ENCODE results near the gene PITPNM3.
"Not testable (repeated sequence)": the region's sequence is repeated elsewhere in the genome, so short reads cannot be mapped to it uniquely, and the experiment has no call there.

Gene PITPNM3

DNA sequence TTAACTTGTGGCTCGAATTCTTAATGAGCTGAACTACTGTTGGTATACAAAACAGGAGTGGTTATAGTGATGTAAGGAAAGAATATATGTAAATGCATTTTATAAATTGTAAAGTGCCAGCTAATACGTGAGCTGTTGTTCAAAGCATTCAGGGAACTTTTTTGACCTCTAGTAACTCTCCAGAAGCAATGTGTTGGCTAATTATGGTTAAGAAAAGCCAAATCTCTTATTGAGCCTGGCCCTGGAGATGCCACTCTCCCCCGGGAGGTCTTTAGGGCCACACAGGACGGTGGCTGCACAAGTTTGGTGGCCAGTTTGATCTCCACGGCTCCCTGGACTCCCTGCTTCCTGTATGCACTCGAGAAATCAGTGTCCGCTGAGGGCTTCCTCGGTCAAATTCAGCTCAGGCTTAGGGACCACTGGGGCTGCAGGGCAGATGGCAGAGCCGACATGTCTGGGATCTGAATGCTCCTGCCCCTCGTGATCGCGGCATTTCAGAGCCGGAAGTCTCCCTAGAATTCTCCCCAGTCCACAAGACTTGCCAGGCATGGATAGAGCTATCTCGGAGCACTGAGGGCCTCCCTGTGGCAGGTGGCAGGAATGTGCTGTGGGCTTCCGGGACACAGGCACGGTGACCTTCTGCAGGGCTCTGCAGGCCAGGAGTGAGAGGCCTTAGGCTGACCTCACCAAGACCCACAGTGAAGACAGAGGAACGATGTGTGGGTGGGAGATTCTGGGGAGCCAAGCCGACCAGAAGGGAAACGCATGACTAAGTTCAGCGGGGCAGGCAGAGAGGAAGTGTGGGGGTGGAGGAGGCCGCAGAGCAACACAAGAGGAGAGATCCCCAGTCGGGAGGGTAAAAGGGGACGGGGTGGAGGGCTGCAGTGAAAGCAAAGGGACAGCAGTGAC is 18.6 kb upstream of the PITPNM3 start:
- no peak for DNase-seq

DNA sequence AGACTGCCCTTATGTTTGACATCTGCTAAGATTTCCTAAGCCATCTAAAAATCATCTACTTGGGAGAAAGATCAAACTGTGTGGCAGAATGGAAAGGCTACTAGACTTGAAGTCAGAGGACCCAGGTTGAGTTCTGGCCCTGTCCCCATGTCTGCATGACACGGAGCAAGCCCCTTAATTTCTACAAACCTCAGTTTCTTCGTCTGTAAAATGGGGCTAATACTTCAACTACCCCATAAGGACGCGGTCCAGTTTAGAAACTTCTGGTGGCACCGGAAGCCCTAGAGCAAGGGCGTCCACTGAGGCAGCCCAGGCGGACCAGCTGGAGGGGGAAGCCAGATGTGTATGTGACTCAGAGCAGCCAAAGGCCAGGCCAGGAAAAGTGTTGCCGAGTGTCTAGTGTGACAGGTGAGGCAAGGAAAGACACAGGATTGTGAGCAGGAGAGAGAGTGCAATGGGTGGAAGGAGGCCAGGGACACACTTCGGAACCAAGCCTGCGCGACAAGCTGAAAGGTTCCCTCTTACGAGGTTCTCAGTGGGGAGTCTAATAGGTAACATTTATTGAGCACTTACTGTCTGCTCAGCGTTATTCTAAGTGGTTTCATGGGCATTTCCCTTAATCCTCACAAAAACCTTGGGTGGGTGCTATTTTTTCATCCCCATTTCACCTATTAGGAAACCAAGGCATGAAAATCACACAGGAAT is 17.8 kb upstream of the PITPNM3 start:
- no peak for DNase-seq

DNA sequence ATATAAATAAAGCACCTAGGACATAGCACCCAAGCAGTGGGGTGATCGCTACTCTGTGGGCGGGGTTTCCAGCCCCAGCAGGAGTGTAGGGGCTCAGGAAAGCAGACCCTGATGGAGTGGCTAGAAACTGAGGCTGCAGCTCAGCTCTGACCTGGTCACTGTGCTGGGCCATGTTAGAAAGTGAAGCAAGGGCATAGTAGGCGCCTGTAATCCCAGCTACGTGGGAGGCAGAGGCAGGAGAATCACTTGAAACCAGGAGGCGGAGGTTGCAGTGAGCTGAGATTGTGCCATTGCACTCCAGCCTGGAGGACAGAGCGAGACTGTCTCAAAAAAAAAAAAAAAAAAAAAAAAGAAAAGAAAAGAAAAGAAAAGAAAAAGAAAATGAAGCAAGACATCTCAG is 17.1 kb upstream of the PITPNM3 start:
- not testable (repeated sequence) for DNase-seq

DNA sequence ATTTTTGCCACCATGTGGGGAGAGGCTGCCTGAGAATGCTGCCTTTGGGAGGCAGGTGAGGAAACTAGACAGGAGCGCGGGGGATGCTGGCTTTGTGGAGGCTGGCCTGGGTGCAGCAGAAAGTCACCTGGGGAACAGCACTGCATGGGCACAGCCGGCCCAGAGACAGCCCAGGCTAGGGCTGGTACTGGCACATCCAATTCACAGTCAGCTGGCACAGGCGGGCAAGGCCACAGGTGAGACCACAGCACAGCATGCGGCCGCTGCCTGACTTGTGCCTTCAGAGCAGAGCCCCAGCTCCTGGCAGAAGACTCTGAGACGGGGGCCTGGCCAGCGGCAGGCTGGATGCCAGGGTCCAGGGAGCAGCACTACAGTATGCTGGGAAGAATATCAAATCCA is 16.6 kb upstream of the PITPNM3 start:
- DNase-seq = no peak

DNA sequence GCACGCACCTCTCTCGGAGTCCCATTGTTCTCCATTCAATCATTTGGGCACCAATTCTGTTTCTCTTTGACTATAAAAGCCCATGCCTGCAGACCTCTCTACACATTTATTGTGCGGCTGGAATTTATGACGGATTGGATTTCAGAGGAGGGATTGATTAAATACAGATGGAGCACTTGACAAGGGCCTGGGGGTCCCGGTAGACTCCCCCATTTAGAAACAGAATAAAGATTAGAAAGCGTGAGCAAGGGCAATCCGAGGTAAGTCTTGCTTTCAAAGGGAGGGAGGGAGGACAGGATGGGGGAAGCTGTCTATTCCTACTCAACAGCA is 15.1 kb upstream of the PITPNM3 start:
- DNase-seq = no peak

DNA sequence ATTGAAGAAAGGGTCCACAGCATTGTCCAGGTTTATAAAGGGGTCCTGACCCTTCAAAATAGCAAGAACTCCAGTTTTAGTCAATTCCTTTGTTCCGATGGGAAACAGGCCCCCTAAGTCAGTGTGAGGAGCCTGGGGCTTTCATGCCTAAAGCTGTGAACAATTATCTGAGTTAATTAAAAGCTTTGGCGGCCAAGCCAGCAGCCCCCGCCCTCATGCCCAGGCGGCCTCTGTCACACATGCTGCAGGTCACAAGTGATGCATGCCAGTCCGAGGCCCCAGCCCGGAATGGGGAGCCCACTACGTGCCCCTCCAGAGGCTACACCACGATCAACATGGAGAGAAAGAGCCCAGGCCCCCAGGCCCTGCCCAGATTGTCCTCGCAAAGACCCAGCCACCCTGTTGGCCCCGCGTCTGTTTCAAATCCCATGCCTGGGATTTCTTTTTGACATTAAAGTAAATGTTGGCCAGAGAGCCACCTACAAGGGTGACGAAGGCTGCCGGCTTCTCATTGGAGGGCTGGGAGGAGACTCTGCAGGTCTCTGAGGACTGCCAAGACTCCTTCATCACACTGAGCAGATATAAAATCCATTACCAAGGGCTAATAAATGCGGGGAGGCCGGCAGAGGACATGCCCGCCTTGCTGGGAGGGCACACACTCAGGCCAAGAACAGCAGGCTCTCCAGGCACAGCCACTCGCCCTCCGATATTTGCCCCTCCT is 14.5 kb upstream of the PITPNM3 start:
- no peak for DNase-seq

DNA sequence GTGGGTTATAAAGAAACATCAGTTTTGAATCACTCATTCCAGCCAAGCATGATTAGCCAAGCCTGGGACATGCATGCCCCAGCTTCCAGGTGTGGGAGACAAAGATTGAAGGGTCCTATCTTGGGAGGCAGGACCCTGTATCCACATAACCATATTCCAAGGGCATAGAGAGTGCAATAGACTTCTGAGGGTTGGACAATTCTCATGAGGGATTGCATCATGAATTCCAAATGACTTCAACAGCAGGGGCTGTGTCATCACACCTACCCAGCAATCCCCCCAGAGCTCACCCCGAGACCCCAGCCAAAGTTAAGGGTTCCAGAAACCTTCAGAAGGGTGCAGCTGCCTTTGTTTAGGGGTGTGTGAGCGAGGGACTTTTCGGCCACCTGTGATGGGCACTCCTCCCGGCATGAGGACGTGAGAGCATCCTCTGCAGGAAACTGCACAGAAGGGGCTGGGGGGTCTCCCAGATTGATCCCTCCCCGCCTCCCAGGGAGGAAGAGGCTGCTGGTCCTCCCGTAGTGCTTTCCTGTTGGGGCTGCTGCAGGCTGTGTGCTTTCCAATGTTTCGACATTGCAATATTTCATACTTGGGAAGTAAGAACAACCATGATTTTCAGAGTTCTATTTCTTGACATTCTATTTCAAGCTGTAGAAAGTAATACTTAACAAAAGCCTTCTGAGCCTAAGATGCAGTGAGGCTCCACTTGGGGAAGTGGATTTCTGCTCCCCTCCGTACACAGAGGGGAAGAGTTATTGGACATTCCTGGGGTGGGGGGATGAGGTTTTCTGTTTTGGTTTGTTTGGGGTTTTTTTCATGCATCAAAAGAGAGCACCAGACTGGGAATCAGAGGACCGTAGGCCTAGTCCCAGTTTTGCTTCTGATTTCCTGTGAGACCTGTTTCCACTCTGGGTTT is 13.3 kb upstream of the PITPNM3 start:
- DNase-seq = no peak

DNA sequence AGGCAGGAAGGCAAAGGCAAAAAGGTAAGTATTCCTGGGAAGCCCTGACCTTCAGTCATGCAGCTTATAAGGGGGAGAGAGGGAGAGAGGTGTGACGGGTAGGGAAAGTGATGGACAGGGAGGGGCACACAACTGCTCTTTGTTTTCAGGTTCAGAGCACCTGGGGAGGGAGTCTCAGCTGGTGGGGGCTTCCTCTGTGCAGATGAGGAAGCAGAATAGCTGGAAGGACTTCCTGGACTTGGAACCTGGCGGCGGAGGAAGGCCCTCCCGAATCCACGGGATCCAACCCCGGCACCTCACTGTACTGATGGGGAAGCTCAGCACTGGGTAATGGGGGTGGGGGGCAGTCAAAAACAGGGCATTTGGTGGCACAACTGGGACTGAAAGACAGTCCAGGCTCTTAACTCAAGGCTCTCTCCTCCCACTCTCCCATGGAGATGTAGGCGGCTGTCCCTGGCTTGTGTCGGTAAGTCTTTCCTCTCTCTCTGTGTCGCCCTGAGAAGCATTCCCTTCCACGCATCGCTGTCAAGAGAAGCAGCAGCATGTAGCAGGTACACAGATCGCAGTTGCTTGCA is 11.9 kb upstream of the PITPNM3 start:
- no peak for DNase-seq

DNA sequence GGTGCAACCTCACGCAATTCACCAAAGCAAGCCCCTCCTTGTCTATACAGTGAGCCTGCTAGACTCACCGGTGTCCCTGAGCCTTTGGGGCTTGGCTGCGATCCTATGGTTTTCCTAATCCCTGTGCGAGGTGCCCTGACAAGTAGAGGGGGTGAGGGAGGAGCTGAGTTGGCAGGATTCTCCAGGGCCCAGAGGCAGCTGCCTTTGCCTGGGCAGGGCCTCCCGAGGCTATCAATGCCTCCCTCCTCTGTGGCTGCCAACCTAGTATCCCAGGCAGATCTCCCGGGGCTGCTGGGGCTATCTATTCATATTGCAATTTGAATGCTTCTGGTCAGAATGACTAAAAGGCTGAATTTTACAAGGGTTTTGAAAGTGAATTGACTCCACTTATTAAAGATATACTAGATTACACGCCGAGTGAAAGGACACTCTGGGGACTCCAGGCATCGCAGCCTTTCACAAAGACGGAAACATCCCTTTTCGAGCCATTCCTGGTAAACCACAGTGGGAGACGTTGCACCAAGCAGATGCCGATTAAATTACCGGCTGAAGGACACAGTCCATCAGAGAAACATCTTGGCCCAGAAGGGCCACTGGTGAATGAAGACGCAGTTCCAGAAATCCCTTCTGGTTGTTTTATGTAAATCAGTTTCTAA is 11.3 kb upstream of the PITPNM3 start:
- no peak for DNase-seq

DNA sequence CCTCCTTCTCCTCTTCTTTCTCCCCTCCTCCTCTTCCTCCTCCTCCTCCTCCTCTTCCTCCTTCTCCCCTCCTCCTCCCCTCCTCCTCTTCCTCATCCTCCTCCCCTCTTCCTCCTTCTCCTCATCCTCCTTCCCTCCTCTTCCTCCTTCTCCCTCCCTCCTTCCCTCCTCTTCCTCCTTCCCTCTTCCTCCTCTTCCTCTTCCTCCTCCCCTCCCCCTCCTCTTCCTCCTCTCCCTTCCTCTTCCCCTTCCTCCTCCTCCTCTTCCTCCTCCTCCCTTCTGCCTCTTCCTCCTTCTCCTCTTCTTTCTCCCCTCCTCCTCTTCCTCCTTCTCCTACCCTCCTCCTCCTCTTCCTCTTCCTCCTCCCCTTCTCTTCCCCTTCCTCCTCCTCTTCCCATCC is 5.1 kb upstream of the PITPNM3 start:
- no peak for DNase-seq

DNA sequence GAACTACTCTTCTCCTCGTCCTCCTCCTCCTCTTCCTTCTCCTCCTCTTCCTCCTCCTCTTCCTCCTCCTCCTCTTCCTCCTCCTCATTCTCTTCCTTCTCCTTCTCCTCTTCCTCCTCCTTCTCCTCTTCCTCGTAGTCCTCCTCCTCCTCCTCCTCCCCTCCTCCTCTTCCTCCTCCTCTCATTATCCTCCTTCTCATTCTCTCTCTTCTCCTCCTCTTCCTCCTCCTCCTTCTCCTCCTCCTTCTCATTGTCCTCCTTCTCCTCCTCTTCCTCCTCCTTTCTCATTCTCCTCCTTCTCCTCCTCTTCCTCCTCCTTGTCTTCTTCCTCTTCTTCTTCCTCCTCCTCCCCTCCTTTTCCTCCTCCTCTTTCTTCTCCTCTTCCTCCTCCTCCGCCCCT is 4.1 kb upstream of the PITPNM3 start:
- DNase-seq = no peak

DNA sequence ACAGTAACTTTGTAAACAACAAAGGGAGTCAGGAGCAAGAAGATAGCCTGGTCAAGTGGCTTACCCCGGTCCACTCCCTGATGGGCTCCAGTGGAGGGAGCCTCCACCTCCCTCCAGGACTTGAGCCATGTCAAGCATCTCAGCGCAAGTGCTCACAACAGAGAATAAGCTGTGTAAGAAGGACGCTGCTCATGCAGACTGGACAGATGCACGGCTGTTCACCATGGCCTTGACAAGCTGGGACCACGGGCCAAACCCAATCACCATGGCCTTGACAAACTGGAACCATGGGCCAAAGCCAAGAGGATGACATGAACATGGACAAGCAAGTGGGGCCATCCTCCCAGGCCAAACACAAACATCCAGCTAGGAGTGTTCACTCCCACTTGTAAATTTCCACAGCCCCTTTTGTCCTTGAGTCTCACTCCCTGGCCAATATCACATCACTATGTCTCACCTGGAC is 3.4 kb upstream of the PITPNM3 start:
- DNase-seq = no peak

DNA sequence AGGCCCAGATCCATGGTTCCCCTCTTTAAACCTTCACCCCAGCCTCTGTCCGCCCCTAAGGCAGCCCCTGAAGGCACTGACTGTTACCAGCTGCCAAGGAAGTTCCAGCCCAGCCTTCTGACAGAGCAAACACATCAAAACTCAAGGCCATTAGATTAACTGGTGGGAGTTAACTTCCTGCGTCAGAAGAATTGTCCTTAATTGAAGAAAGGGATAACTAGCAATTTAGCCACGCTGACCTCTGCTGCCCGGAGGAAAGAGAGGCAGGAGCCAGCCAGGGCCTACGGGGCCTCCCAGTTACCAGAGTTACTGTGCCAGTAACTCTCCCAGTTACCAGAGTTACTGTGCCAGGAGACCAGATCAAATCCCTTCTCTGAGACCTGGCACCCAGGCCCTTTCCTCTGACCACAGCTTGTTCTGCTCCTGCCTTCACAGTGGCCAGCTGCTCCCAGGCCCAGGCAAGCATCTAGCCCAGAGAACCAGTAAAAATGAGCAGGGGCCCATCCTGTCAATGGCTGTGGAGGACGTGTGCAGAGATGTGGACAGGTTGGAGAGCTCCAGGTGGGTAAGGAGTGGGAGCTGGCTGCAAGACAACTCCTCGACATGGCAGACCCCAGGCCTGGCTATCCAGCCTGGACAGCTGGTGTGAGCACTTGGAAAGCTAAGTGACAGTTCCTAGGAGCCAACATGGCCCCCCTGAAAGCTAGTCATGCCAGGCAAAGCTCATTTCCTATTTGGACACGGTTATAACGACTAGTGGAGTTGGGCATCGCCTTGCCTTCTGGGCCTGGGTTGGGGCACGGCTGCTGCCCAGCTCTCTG is 2.8 kb upstream of the PITPNM3 start:
- no peak for DNase-seq

DNA sequence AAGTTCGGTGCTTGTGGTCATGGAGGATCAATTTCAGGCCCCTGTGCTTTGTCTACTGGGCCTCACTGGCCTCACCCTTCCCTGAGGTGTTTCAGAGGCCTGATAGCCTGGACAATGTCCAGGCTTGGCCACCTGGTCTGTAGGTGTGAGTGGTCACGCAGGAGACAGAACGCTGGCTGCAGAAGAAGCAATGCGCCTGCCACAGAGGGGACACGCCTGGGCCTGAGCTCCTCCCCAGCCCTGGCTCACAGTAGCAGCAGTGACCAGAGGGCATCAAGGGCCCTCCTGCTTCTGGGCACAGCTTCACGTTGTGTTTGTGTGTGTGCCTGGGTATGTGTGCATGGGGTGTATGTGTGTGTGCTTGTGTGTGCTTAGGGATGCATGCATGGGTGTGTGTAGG is 1.9 kb upstream of the PITPNM3 start:
- no peak for DNase-seq

DNA sequence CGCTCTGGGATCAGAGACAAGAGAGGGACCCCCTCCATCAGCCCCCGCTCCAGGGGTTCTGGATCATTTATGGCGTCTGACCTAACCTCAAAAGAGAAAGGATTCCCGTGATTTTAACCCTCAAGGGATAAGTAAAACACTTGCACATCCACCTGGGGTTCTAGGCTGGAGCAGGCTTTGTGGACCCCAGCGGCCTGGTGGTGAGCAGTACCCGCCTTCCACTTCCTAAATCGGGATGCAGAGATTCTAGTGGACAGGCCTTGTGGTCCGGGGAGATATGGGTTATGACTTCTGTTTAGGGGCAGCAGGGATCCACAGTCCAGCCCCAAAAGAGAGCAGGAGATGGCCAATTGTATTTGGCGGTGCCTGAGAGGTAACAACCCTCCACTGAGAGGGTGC is 684 bp upstream of the PITPNM3 start:
- no peak for DNase-seq

DNA sequence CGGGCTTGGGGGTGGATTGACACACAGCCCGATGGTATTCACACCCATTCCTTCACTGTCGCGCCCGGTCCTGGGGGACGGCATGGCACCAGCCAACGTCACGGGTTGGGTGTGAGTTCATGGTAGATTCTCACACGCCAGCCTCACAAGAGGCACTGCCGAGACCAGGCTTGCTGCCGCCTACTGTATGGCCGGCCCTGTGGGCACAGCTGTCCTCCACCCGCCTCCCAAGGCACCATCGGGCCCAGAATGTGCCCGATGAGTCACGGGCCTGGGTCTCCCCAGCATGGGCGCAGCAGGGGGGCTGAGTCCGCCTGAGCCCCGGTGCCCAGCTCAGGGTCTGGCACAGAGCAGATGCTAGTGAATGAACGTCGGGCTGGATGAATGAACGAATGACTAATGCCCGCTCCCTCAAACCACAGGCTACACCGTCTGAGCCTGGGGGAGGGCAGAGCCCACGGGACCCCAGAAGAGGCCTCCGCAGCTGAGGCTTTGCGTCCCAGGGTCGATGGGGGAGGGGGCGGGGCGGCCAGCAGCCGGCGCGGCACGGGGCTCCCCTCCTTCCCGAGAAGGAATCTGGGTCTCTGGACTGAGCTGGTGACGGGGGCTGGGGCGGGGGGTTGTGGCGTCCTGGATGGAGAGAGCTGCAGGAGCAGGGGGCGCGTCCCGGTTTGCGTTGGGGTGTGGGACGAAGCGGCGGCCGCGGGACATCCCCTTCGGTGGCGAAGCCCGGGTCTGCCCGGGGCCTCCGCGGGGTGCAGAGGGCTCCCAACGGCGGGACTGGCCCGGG is 829 bp downstream of the PITPNM3 start:
- no peak for DNase-seq

DNA sequence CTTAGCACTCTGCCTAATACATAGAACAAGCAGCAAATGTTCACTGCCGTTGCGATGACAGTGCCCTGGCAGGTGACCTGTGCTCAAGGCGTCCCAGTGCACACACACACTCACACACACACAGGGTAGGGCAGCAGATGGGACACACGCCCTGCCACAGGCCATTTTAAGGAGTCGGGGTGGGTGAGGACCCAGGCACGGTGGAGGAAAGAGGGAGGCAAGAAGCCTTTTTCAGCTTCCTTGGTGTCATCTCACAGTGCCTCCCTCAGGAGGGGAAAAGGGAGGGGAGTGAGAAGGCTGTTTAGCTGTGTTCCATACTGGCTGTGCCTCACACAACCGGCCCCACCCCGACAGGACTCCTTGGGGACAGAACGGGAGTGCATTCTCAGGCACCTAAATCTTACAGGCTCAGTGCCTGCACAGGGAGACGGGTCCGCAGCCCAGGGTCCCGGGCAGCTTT is 1.5 kb downstream of the PITPNM3 start:
- DNase-seq = no peak

DNA sequence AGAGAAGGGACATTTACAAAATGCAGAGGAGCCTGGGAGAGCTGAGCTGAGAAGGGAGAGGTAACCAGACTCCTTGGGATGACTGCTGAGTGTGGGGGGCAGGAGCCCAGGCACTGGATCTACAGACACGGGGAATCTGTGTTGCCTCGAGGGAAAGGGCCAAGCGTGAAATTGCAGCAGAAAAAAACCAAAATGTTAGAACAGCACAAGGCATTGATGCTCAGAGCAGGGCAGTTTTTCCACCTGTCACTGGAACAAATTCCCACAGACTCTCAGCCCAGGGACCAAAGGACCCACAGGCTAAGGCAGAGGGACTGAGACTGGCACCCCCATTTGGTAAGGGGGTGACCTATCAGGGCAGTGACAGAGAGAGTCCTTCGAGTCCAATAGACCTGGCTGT is 2.0 kb downstream of the PITPNM3 start:
- DNase-seq = no peak

DNA sequence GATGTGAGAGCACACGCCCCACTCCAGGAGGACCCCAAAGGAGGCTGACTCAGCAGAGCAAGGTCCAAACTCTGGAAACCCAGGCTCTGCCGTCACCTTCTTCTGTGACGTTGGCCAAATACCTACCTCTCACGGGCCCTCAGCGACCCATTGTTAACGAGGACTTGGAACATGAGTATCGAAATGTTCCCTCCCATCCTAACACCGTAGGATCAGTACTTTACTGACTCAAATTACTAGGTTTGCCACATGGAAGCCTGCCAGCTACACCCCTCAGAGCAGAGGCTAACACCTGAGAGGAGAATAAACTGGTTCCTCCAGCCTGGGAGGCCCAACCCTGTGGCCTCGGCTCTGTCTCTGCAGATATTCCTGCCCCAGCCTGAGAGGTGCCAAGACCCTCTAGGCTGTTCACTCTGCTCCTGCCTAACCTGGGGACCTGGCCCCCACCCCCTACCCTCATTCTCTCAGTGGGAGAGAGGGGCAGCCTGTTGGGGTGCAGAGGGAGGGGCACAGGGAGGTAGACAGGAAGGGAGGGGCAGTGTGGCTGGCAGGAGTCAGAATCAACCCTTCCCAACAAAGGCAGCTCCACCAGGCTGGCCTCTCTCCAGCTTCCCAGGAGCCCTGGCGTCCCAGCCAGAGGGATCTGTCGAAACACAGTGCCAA is 4.4 kb downstream of the PITPNM3 start:
- no peak for DNase-seq

All from NCI-H1436 (cell line).